ENCODE measurements around the gene SACS.

DNA sequence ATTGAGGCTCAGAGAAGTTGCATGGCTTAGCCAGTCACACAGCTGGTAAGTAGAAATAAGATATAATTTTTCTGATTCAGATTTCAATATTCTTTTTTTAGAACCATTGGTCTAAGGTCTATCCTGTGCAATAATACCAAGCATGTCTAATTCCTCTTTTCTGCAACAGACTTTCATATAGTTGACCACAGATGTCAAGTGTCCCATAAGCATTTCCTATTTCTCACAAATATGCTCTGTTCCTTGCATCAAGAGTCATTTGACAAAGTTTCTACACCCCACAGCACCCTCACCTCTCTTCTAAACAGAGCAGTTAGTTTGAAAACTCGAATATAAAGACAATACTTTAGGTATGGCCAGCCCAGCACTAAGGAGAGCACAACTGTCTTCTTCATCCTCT, 26.8 kb upstream of the SACS start:
- TF ChIP-seq, protein P1, sequence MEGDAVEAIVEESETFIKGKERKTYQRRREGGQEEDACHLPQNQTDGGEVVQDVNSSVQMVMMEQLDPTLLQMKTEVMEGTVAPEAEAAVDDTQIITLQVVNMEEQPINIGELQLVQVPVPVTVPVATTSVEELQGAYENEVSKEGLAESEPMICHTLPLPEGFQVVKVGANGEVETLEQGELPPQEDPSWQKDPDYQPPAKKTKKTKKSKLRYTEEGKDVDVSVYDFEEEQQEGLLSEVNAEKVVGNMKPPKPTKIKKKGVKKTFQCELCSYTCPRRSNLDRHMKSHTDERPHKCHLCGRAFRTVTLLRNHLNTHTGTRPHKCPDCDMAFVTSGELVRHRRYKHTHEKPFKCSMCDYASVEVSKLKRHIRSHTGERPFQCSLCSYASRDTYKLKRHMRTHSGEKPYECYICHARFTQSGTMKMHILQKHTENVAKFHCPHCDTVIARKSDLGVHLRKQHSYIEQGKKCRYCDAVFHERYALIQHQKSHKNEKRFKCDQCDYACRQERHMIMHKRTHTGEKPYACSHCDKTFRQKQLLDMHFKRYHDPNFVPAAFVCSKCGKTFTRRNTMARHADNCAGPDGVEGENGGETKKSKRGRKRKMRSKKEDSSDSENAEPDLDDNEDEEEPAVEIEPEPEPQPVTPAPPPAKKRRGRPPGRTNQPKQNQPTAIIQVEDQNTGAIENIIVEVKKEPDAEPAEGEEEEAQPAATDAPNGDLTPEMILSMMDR (IDR thresholded peaks at IDR 0.05; ENCODE audit: low read depth, low read length) = no peak
- no peak for TF ChIP-seq EZH2phosphoT487 (IDR thresholded peaks at IDR 0.05; ENCODE audit: low read depth)
